CD14-positive monocyte (primary cell): ENCODE results near the gene CACNA1H. TPM values are rescaled to one million over a fixed set of nuclear protein-coding genes. Genes with fewer than 3 reads are reported as not detected.
"Not testable (repeated sequence)": the region's sequence is repeated elsewhere in the genome, so short reads cannot be mapped to it uniquely, and the experiment has no call there.

Experiments used
- DNase-seq, 3 donors: peaks; one replicate each; pipeline ENCODE4 v3.0.0-alpha.2; 2011 to 2022
- H2AFZ ChIP-seq: 2 replicates; pipeline ENCODE4 v1.6.0; 2012; ENCODE audit warnings: mild to moderate bottlenecking, low read depth, low read length, inconsistent platforms; ENCODE audit not compliant: insufficient read depth, poor library complexity, severe bottlenecking
- H3K27ac ChIP-seq, 2 donors: 1 replicate in 1 of 2; 2 replicates in 1 of 2; pipeline ENCODE4 v1.5.1; 2012 to 2013; ENCODE audit warnings: low read length in 2 of 2, control low read depth in 1 of 2, inconsistent platforms in 1 of 2, low read depth in 1 of 2, mild to moderate bottlenecking in 1 of 2
- H3K27me3 ChIP-seq, 2 donors: one replicate each; pipeline versions ENCODE4 v1.6.0 to v1.6.1; 2011 to 2013; ENCODE audit warnings: low read length in 2 of 2; ENCODE audit not compliant: control insufficient read depth in 2 of 2, insufficient read depth in 2 of 2
- H3K36me3 ChIP-seq, 2 donors: replicated peaks in 1 of 2; 1 replicate in 1 of 2; 2 replicates in 1 of 2; pipeline versions ENCODE4 v1.5.1 to v1.6.1; 2012 to 2013; ENCODE audit warnings: low read length in 2 of 2, control low read depth in 1 of 2, inconsistent platforms in 1 of 2, mild to moderate bottlenecking in 1 of 2; ENCODE audit not compliant: insufficient read depth in 2 of 2, control insufficient read depth in 1 of 2
- H3K4me1 ChIP-seq, 2 donors: 1 replicate in 1 of 2; 2 replicates in 1 of 2; pipeline versions ENCODE4 v1.5.1 to v1.6.1; 2012 to 2013; ENCODE audit warnings: low read length in 2 of 2, control low read depth in 1 of 2, inconsistent platforms in 1 of 2, mild to moderate bottlenecking in 1 of 2, moderate library complexity in 1 of 2; ENCODE audit not compliant: insufficient read depth in 2 of 2, control insufficient read depth in 1 of 2
- H3K4me2 ChIP-seq: replicated peaks from 2 replicates; pipeline ENCODE3; 2012; ENCODE audit warnings: low read length, moderate library complexity, mild to moderate bottlenecking; ENCODE audit not compliant: poor library complexity, severe bottlenecking; ENCODE audit errors: extremely low read depth
- H3K4me3 ChIP-seq, 3 experiments: fragments of 200-600 bp in 1 of 3; sonication (generic) in 1 of 3; replicated peaks in 1 of 3; 1 replicate in 2 of 3; 2 replicates in 1 of 3; pipeline ENCODE4 v1.5.1; 2011 to 2013; ENCODE audit warnings: low read length in 3 of 3, mild to moderate bottlenecking in 3 of 3, control low read depth in 2 of 3, low read depth in 2 of 3, inconsistent platforms in 1 of 3, moderate library complexity in 1 of 3
- H3K79me2 ChIP-seq: 2 replicates; pipeline ENCODE4 v1.6.0; 2012; ENCODE audit warnings: mild to moderate bottlenecking, control low read depth, inconsistent platforms, low read length, moderate library complexity; ENCODE audit not compliant: insufficient read depth
- H3K9ac ChIP-seq: 2 replicates; pipeline ENCODE4 v1.6.0; 2017; ENCODE audit warnings: low read length, mild to moderate bottlenecking; ENCODE audit not compliant: insufficient read depth, poor library complexity, severe bottlenecking
- H3K9me3 ChIP-seq, 2 donors: replicated peaks in 1 of 2; 1 replicate in 1 of 2; 2 replicates in 1 of 2; pipeline versions ENCODE4 v1.5.1 to v1.6.1; 2012 to 2013; ENCODE audit warnings: low read length in 2 of 2, control low read depth in 1 of 2; ENCODE audit not compliant: control insufficient read depth in 1 of 2, insufficient read depth in 1 of 2
- H4K20me1 ChIP-seq: 2 replicates; pipeline ENCODE4 v1.6.0; 2012; ENCODE audit warnings: mild to moderate bottlenecking, low read length, control low read depth, moderate library complexity; ENCODE audit not compliant: insufficient read depth
- H3K27ac Mint-ChIP-seq, 7 donors: one replicate each; pipeline ENCODE4 v1.8.0; 2020; ENCODE audit warnings: mild to moderate bottlenecking in 7 of 7, mixed read lengths in 7 of 7, moderate library complexity in 6 of 7, inconsistent platforms in 2 of 7
- H3K27me3 Mint-ChIP-seq, 3 donors: one replicate each; pipeline ENCODE4 v1.8.0; 2021 to 2022; ENCODE audit warnings: low read depth in 3 of 3, mild to moderate bottlenecking in 3 of 3, mixed read lengths in 3 of 3, moderate library complexity in 3 of 3, inconsistent platforms in 1 of 3
- H3K36me3 Mint-ChIP-seq, 2 donors: one replicate each; pipeline ENCODE4 v1.8.0; 2020; ENCODE audit warnings: mixed read lengths in 2 of 2, inconsistent platforms in 1 of 2, mild to moderate bottlenecking in 1 of 2
- H3K4me1 Mint-ChIP-seq: one replicate; pipeline ENCODE4 v1.8.0; 2020; ENCODE audit warnings: mild to moderate bottlenecking, mixed read lengths
- H3K4me3 Mint-ChIP-seq, 2 donors: one replicate each; pipeline ENCODE4 v1.8.0; 2020; ENCODE audit warnings: mild to moderate bottlenecking in 2 of 2, mixed read lengths in 2 of 2, moderate library complexity in 1 of 2
- H3K9me3 Mint-ChIP-seq, 7 donors: one replicate each; pipeline ENCODE4 v1.8.0; 2020 to 2022; ENCODE audit warnings: mixed read lengths in 7 of 7, mild to moderate bottlenecking in 6 of 7, moderate library complexity in 6 of 7, inconsistent platforms in 2 of 7
- WGBS: methylation state at CpG from one replicate; pipeline ENCODE4 v1.1.5; 2013; ENCODE audit warnings: missing lambda C conversion rate; ENCODE audit not compliant: insufficient coverage; 5-methylcytosine and 5-hydroxymethylcytosine counted together
- intact Hi-C, 2 donors: fragments of 100-400 bp; cut with micrococcal nuclease; formaldehyde crosslinking; loops; one replicate each; pipeline versions ENCODE4 v1.15.0 to v1.15.1; 2023
- polyA plus RNA-seq, 3 donors: library from polyadenylated mRNA; depleted of rRNA in 1 of 3; unstranded in 2 of 3; stranded (reverse) in 1 of 3; fragments of 300-500 nt in 2 of 3; fragments of >200 nt in 1 of 3; fragmentation: Illumina TruSeq in 2 of 3; gene quantifications; 1 replicate in 2 of 3; 2 replicates in 1 of 3; pipeline ENCODE4 v1.2.3, GENCODE V29; 2012 to 2021
- TF ChIP-seq, protein P1 (sequence below): fragments of 200-600 bp; IDR thresholded peaks from one replicate; pipeline ENCODE4 v1.8.0; 2022; ENCODE audit warnings: antibody characterized with exemption, mild to moderate bottlenecking

The CACNA1H gene
- polyA plus RNA-seq, 3 donors = not detected

DNA sequence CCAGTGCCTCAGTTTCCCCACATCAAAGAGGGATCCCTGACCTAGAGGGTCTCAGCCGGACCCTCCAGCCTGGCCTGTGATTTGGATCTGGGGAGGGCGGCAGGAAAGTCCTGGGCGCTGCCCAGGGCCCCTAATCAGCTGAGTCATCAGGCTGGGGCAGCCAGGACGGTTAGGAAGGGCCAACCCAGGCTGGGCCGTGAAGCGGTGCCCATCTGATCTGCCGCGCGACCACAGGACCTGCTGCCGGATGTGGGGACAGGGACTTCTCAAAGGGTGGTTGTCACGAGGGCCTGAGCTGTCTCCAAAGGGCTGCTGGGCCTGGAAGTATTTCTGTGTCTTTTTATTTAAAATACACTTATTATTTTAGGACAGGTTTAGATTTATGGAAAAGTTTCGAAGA lies 92.0 kb downstream of the CACNA1H start:
- Histone ChIP-seq H3K36me3 (no peaks in the 10 kb centered on the region), H3K9ac (peak overlapping the region; percentile 43), H3K9me3 (no peaks in the 10 kb centered on the region), H3K27ac (no peak overlapping the region), H3K27me3 (no peaks in the 10 kb centered on the region), H3K79me2 (no peaks in the 10 kb centered on the region), H2AFZ (peak overlapping the region; percentile 59), H3K4me2 (peak overlapping the region; percentile 36), H3K4me1 (peaks cover 22 to 23% of the 10 kb centered on the region in 2 donors), H3K4me3 (peak overlapping the region in 1 of 3 experiments; percentile 30), H4K20me1 (no peaks in the 10 kb centered on the region)
- Mint-ChIP-seq H3K27ac (peak overlapping the region in 2 of 7 donors; percentile 5 to 14), H3K4me3 (peak overlapping the region; percentile 50 to 56), H3K27me3 (peaks cover 0 to 12% (median 10%) of the 10 kb centered on the region in 3 donors), H3K4me1 (peaks cover 26% of the 10 kb centered on the region), H3K36me3 (no peaks in the 10 kb centered on the region), H3K9me3 (peaks cover 0 to 4% (median 0%) of the 10 kb centered on the region in 7 donors)
- TF ChIP-seq, protein P1, sequence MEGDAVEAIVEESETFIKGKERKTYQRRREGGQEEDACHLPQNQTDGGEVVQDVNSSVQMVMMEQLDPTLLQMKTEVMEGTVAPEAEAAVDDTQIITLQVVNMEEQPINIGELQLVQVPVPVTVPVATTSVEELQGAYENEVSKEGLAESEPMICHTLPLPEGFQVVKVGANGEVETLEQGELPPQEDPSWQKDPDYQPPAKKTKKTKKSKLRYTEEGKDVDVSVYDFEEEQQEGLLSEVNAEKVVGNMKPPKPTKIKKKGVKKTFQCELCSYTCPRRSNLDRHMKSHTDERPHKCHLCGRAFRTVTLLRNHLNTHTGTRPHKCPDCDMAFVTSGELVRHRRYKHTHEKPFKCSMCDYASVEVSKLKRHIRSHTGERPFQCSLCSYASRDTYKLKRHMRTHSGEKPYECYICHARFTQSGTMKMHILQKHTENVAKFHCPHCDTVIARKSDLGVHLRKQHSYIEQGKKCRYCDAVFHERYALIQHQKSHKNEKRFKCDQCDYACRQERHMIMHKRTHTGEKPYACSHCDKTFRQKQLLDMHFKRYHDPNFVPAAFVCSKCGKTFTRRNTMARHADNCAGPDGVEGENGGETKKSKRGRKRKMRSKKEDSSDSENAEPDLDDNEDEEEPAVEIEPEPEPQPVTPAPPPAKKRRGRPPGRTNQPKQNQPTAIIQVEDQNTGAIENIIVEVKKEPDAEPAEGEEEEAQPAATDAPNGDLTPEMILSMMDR = no peak
- WGBS = no CpG with 5 or more reads among the region's 12 CpGs
- peak; percentile 21 to 86 (median 53) for DNase-seq
- intact Hi-C loops = no loop called here

DNA sequence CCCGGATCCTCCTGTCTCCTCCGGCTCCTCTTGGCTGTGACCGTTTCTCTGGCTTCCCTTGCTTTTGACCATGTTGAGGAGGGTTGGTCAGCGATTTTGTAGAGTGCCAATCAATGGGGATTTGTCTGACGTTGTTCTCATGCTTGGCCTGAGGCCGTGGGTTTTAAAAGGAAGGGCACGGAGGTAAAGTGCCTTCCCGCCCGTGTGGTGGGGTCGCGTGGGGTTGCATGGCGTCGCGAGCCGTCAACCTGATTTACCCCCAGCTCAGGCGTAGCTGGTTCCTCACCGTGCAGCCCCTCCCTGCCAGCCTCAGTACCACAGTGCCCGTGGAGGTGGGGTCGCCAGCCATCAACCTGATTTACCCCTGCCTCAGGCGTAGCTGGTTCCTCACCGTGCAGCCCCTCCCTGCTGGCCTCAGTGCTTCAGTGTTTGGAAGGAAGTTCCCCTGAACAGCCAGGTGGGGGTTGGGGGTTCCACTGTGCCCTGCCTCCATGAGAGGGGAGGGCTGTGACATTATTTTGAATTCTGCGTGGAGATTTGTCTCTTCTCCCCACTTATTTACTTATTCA lies 92.6 kb downstream of the CACNA1H start:
- H3K36me3 Mint-ChIP-seq = no peaks in the 10 kb centered on the region
- intact Hi-C loops = no loop called here
- H3K27me3 Mint-ChIP-seq = peaks cover 0 to 12% (median 10%) of the 10 kb centered on the region in 3 donors
- H3K9me3 Mint-ChIP-seq = peaks cover 0 to 4% (median 0%) of the 10 kb centered on the region in 7 donors
- Histone ChIP-seq H3K9ac (peak overlapping the region; percentile 43), H3K27me3 (no peaks in the 10 kb centered on the region), H4K20me1 (no peaks in the 10 kb centered on the region), H3K9me3 (no peaks in the 10 kb centered on the region), H3K36me3 (no peaks in the 10 kb centered on the region), H3K27ac (no peak overlapping the region), H3K4me3 (peak overlapping the region in 1 of 3 experiments; percentile 30), H3K4me1 (peaks cover 22 to 23% of the 10 kb centered on the region in 2 donors), H2AFZ (peak overlapping the region; percentile 59), H3K79me2 (no peaks in the 10 kb centered on the region), H3K4me2 (peak overlapping the region; percentile 36)
- WGBS = 10% methylated on average over 11 of the region's 22 CpGs
- peak overlapping the region in 3 of 7 donors; percentile 10 to 35 (median 10) for H3K27ac Mint-ChIP-seq
- TF ChIP-seq, protein P1 = no peak
- H3K4me3 Mint-ChIP-seq = peak overlapping the region; percentile 50 to 56
- H3K4me1 Mint-ChIP-seq = peaks cover 26% of the 10 kb centered on the region
- no peak for DNase-seq

DNA sequence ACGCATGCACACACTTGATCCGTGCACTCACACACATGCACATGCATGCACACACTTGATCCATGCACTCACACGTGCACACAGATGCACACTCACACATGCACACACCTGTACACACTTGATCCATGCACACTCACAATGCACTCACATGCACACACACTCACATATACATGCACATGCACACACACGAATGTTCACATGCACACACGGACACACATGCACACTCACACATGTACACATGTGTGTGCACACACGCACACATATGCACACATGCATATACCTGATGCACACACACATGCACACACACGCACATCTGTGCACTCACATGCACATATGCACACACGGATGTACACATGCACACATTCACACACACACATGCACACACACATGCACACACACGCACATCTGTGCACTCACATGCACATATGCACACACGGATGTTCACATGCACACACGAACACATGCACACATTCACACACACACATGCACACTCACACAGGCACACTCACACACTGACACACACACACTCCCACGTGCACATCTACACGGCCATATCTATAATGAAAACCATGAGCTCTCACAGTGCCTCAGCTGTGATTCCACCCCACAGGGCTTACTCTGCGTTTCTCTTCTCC lies 95.1 kb downstream of the CACNA1H start:
- intact Hi-C loops, H2AFZ ChIP-seq, H3K27me3 ChIP-seq, H3K9me3 Mint-ChIP-seq, H3K79me2 ChIP-seq, DNase-seq, H3K9ac ChIP-seq, H3K4me2 ChIP-seq, H3K4me3 Mint-ChIP-seq, H3K36me3 ChIP-seq, H4K20me1 ChIP-seq, H3K9me3 ChIP-seq, H3K4me3 ChIP-seq, H3K27ac Mint-ChIP-seq, H3K27ac ChIP-seq, H3K36me3 Mint-ChIP-seq: not testable (repeated sequence)
- Mint-ChIP-seq H3K4me1 (peaks cover 26% of the 10 kb centered on the region), H3K27me3 (peaks cover 0 to 16% (median 10%) of the 10 kb centered on the region in 3 donors)
- 95% methylated on average over 9 of the region's 14 CpGs for WGBS
- peaks cover 22 to 23% of the 10 kb centered on the region in 2 donors for H3K4me1 ChIP-seq
